Measurements from ENCODE around the gene TCEAL9.

GRCh38 chrX:103399744-103400143 is 43.4 kb downstream of the TCEAL9 start:
- TF ChIP-seq CTCF (IDR thresholded peaks at IDR 0.05) (no peak), POLR2A (IDR thresholded peaks at IDR 0.05) (no peak)
